GM18867 (cell line): ENCODE measurements around the gene HSF5.
A peak's percentile ranks its signal among the peaks of the same experiment; 100 is the strongest.
"Not testable (repeated sequence)": the region's sequence is repeated elsewhere in the genome, so short reads cannot be mapped to it uniquely, and the experiment has no call there.

Source experiments
- ATAC-seq: cut with Tn5 transposase; IDR thresholded peaks from one replicate; pipeline ENCODE4 v1.9.1; 2021; ENCODE audit warnings: mild to moderate bottlenecking, moderate library complexity; ENCODE audit not compliant: unreplicated experiment

HSF5 gene

GRCh38 chr17:58484600-58484999 is 3.6 kb downstream of the HSF5 start:
- no peak for ATAC-seq

DNA sequence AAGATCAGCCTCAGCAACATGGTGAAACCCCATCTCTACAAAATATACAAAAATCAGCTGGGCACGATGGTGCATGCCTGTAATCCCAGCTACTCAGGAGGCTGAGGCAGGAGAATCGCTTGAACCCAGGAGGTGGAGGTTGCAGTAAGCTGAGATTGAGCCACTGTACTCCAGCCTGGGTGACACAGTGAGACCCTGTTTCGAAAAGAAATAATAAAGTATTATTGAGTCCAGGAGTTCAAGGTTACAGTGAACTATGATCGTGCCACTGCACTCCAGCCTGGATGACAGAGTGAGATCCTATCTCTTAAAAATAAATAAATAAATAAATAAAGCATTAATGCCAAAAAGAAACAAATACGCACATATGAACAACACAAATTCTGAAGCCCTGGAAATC is 6.4 kb downstream of the HSF5 start:
- ATAC-seq = not testable (repeated sequence)

DNA sequence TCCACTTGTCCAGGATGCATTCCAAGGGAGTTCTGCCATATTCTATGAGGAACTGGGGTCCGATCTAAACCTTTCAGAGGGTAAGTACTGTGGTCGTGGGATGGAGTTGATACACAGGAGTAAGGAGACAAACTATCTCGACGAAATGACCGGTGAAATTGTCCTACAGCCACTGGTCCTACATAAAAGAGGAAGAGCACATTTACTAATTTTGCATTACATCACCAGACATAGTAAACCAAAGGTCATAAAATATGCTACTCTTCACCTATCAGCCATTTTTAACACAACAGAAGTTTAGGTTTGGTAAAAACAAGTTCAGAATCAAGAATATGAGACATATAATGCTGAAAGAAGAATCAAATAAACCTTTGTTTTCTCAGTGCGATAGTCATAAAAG is 8.1 kb downstream of the HSF5 start:
- ATAC-seq = no peak

GRCh38 chr17:58476812-58477211 is 11.4 kb downstream of the HSF5 start:
- no peak for ATAC-seq

- ATAC-seq = no peak
Measured at GRCh38 chr17:58475985-58476384, 12.2 kb downstream of the HSF5 start.

GRCh38 chr17:58470356-58470755 is 17.9 kb downstream of the HSF5 start:
- ATAC-seq = no peak

- ATAC-seq = no peak
Measured at GRCh38 chr17:58468944-58469343, 19.3 kb downstream of the HSF5 start.

DNA sequence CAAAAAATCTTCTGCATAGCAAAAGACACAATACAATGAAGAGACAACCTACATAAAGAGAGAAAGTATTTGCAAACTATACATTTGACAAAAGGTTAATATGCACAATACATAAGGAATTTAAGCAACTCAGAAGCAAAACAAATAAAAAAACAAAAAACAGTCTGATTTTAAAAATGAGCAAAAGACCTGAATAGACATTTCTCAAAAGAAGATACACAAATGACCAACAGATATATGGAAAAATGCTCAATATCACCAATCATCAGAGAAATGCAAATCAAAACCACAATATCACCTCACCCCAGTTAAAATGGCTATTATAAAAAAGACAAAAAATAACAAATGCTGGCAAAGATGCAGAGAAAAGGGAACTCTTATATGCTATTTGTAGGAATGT is 32.7 kb downstream of the HSF5 start:
- ATAC-seq = no peak

DNA sequence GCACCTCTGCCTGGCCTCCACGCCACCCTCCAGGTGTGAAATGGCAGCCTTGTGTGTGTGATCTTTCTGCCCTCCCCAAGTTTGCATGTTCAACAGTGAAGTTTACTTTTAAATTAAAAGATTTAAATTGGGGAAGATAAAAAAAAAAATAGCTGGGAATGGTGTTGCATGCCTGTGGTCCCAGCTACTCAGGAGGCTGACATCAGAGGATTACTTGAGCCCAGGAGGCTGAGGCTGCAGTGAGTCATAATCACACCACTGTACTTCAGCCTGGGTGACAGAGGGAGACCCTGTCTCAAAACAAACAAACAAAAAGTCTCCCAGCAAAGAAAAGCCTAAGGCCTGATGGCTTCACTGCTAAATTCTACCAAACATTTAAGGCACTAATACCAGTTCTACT is 35.5 kb downstream of the HSF5 start:
- no peak for ATAC-seq

- ATAC-seq = no peak
Measured at GRCh38 chr17:58447039-58447975, 40.9 kb downstream of the HSF5 start.

DNA sequence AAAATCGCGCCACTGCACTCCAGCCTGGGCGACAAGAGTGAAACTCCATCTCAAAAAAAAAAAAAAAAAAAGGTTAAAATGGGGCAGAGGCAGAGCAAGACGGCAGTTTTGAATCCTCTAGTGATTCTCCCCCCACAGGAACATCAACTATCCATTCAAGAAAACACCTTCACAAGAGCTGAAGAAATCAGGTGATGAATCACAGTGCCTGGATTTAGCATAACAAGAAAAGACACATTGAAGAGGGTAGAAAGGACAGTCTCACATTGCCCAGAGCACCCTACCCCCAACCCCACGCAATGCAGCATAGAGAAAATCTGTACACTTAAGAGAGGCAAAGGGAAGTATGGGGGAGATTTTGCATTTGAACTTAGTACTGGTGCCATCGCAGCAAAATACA is 42.1 kb downstream of the HSF5 start:
- no peak for ATAC-seq

- ATAC-seq = no peak
Measured at GRCh38 chr17:58436805-58437239, 51.4 kb downstream of the HSF5 start.

DNA sequence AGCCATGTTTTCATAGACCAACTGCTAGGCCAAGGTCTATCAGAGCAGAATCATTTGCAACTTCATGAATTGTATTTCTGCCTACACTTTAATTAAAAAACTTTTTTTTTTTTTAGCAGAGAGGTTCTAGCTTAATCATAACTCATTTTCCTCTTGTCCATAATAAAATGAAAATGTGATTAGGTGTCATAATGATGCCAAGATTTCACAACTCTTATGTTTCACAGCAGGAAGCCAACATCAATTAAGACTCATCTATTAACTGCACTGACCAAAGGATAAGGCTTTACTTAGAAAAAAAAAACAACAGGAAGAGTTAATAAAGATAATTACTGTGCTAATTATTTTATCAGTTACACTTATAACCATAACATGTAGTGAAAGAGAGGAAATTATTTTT is 52.0 kb downstream of the HSF5 start:
- ATAC-seq = no peak

- ATAC-seq = no peak
Measured at GRCh38 chr17:58432806-58433573, 55.2 kb downstream of the HSF5 start.

DNA sequence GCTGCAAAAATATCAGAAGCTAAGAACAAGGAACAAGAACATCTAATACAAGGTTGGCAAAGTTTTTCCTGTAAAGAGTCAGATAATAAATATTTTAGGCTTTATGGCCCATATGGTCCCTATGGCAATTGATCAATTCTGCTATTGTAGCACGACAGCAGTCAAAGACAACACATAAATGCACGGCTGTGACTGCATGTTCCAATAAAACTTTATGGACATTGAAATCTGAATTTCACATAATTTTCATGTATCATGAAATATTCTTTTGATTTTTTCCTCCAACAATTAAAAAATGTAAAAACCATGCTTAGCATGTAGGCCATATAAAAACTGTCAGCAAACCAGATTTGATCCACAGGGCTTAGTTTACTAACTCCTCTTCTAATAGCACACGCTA is 60.4 kb downstream of the HSF5 start:
- no peak for ATAC-seq

DNA sequence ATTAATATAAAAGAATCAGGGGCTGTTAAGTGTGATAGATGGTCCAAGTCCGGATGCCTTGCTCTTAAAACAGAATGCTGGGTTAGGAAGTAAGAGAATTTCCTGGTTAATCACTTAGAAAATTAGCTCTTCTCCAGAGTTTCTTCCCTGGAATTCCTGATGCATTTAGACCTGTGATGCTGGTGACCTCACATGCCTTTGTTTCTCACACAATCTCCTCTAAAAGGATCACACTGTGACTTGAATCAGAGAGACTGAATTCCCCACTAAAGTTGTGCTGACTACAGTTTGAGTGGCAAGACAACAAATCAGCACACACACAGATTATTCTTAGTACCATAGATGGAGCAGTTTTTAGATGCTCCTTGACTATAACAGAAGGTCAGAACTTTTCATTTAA is 66.5 kb downstream of the HSF5 start:
- no peak for ATAC-seq

GRCh38 chr17:58420827-58421226 is 67.4 kb downstream of the HSF5 start:
- ATAC-seq = no peak

GRCh38 chr17:58417300-58418092 is 70.7 kb downstream of the HSF5 start, which contains the start of gene RNF43:
Gene RNF43 (minus strand): TSS chr17:58417534. CDS start chr17:58415577, 1,957 bp downstream.
- ATAC-seq = peak; percentile 93

DNA sequence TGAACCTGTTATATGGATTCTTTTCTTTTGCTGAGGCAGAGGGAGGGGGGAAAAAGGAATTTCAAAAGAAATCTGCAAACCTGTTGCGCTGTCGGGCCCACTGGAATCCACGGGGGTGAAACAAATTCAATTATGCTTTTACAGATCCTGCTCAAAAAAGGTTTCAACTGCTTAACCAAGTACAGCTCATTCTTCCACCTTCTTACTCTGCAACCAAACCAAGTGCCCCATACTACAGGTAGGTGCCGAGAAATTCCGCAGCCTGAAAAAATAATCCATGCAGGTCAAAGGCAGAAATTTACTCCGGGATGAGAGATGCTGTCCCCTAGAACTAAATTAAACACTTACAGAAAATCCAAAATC is 71.3 kb downstream of the HSF5 start:
- ATAC-seq = no peak

DNA sequence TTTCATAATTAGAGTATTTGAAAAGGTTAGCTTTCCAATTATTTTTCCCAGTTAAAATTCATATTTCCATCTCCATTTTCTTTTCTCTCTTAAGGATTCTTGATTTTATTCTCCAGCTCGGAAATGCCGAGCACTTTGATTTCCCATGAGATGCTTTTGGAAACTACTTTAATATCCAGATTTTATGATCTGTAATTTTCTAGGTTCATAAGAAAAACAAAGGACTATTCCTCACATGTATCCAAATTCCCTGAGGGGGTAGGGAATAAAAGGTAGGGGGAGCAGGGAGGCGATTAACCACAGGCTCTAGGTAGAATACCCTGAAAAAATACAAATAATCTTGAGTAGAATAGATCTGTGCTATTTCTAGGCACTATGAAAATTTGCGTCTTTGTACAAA is 71.8 kb downstream of the HSF5 start:
- no peak for ATAC-seq

DNA sequence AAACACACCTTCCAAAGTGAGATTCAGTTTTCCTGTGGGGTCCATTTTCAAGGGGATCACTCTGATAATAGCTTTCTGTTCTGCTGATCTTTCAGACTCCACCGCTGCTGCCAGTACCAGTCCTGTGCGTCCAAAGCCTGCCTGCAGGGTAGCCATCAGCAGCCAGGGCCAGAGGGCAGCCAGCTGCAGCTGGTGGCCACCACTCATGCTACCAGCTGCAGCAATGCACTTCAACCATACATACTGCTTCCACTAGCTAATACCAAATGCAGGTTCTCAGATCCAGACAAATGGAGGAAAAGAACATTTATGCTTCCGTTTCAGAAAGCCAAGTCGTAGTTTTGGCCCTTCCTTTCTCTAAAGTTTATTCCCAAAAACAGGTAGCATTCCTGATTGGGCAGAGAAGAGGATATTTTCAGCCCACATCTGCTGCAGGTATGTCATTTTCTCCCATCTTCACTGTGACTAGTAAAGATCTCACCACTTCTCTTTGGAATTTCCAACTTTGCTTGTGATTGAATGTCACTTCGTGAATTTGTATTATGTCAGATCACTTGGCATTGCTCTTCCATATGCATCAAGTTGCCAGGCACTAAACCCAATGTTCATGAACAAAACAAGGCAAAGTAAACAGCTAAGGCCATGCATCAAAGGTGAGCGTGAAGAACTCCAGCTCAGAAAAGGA is 72.7 kb downstream of the HSF5 start:
- ATAC-seq = no peak
